Measurements from ENCODE around the gene MYOCD.

The MYOCD gene

GRCh38 chr17:12680407-12680897, 14.8 kb downstream of the MYOCD start:
- Histone ChIP-seq H3K9me3 (ENCODE audit: severe bottlenecking) (no peaks in the 10 kb centered on the region), H3K36me3 (no peaks in the 10 kb centered on the region), H3K4me3 (ENCODE audit: low read depth, low read length) (no peak overlapping the region), H3K27me3 (ENCODE audit: insufficient read depth, low read depth, severe bottlenecking) (no peaks in the 10 kb centered on the region), H3K27ac (no peak overlapping the region)
- no peak for DNase-seq
- TF ChIP-seq, protein P1, sequence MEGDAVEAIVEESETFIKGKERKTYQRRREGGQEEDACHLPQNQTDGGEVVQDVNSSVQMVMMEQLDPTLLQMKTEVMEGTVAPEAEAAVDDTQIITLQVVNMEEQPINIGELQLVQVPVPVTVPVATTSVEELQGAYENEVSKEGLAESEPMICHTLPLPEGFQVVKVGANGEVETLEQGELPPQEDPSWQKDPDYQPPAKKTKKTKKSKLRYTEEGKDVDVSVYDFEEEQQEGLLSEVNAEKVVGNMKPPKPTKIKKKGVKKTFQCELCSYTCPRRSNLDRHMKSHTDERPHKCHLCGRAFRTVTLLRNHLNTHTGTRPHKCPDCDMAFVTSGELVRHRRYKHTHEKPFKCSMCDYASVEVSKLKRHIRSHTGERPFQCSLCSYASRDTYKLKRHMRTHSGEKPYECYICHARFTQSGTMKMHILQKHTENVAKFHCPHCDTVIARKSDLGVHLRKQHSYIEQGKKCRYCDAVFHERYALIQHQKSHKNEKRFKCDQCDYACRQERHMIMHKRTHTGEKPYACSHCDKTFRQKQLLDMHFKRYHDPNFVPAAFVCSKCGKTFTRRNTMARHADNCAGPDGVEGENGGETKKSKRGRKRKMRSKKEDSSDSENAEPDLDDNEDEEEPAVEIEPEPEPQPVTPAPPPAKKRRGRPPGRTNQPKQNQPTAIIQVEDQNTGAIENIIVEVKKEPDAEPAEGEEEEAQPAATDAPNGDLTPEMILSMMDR (IDR thresholded peaks at IDR 0.05; ENCODE audit: low read depth, low read length): no peak

DNA sequence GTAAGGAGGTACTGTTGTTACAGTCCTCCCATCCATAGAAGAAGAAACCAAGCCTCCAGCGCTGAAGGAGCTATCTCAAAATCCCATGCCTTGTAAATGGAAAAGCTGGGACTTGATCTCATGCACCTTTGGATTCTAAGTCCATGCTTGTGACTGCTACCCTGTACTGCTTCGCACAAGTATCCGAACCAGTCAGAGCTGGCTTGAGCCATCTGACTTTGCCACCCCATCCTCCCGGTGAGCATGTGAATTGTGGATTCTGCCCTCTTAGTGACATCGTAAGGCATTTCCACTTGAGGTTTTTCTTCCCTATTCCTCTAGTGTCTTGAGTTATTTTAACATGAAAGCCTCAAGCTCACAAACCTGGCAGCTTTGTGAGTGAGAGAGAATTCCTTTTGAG, 15.3 kb downstream of the MYOCD start:
- TF ChIP-seq, protein P1 (IDR thresholded peaks at IDR 0.05; ENCODE audit: low read depth, low read length): no peak
- Histone ChIP-seq H3K4me3 (ENCODE audit: low read depth, low read length) (no peak overlapping the region), H3K9me3 (ENCODE audit: severe bottlenecking) (no peaks in the 10 kb centered on the region), H3K27ac (no peak overlapping the region), H3K36me3 (no peaks in the 10 kb centered on the region), H3K27me3 (ENCODE audit: insufficient read depth, low read depth, severe bottlenecking) (no peaks in the 10 kb centered on the region)
- DNase-seq: no peak

DNA sequence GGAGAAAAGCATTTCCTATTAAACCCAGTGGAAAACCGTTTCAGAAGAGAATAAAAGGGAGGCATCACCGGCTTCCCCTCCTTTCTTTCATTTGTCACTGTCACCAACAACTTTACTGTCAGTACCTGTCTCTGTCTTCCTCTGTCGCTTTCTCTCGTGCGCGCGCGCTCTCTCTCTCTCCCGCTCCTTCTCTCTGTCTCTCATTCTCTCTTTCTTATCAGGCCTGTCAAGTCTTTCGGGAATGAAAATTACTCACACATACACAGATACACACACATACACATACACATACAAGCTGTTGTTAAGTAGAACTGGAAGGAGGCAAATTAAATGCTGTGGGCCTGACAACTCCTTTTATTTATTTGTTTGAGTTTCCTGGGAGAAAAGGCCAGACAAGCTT, 17.6 kb downstream of the MYOCD start:
- H3K4me3 ChIP-seq (ENCODE audit: low read depth, low read length): no peak overlapping the region
- H3K27ac ChIP-seq: no peak overlapping the region
- no peaks in the 10 kb centered on the region for H3K36me3 ChIP-seq
- H3K27me3 ChIP-seq (ENCODE audit: insufficient read depth, low read depth, severe bottlenecking): no peaks in the 10 kb centered on the region
- H3K9me3 ChIP-seq (ENCODE audit: severe bottlenecking): no peaks in the 10 kb centered on the region
- no peak for DNase-seq
- TF ChIP-seq, protein P1 (IDR thresholded peaks at IDR 0.05; ENCODE audit: low read depth, low read length): no peak

GRCh38 chr17:12686486-12686885, 20.8 kb downstream of the MYOCD start:
- no peaks in the 10 kb centered on the region for H3K9me3 ChIP-seq (ENCODE audit: severe bottlenecking)
- DNase-seq: no peak
- H3K27me3 ChIP-seq (ENCODE audit: insufficient read depth, low read depth, severe bottlenecking): no peaks in the 10 kb centered on the region
- no peaks in the 10 kb centered on the region for H3K36me3 ChIP-seq
- TF ChIP-seq, protein P1 (IDR thresholded peaks at IDR 0.05; ENCODE audit: low read depth, low read length): no peak
- no peak overlapping the region for H3K27ac ChIP-seq
- H3K4me3 ChIP-seq (ENCODE audit: low read depth, low read length): no peak overlapping the region

GRCh38 chr17:12688382-12688781, 22.7 kb downstream of the MYOCD start:
- DNase-seq: no peak
- H3K36me3 ChIP-seq: no peaks in the 10 kb centered on the region
- H3K27ac ChIP-seq: no peak overlapping the region
- H3K9me3 ChIP-seq (ENCODE audit: severe bottlenecking): no peaks in the 10 kb centered on the region
- no peak overlapping the region for H3K4me3 ChIP-seq (ENCODE audit: low read depth, low read length)
- no peaks in the 10 kb centered on the region for H3K27me3 ChIP-seq (ENCODE audit: insufficient read depth, low read depth, severe bottlenecking)
- TF ChIP-seq, protein P1 (IDR thresholded peaks at IDR 0.05; ENCODE audit: low read depth, low read length): no peak

DNA sequence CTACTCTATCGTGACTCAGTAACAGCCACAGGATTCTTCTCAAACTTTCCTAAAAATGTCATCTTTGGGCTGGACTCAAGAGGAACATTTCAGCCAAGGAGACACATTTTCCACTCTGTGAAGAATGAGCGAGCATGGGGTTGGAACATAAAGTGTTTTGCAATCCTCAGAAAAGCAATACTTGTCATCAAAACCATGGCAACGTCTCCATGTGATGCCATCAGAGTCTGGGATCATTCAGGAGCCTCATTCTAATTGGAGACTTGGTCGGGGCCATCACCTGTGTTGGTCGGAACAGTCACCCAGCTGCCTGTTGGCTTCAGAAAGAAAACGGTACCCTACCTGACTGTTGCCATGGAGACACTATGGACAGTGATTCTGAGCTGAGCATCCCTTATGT, 25.5 kb downstream of the MYOCD start:
- no peaks in the 10 kb centered on the region for H3K36me3 ChIP-seq
- H3K4me3 ChIP-seq (ENCODE audit: low read depth, low read length): no peak overlapping the region
- no peaks in the 10 kb centered on the region for H3K9me3 ChIP-seq (ENCODE audit: severe bottlenecking)
- DNase-seq: no peak
- H3K27ac ChIP-seq: no peak overlapping the region
- TF ChIP-seq, protein P1 (IDR thresholded peaks at IDR 0.05; ENCODE audit: low read depth, low read length): no peak
- H3K27me3 ChIP-seq (ENCODE audit: insufficient read depth, low read depth, severe bottlenecking): no peaks in the 10 kb centered on the region

Measured in WERI-Rb-1 (cell line).